HCT116 (cell line): ENCODE measurements around the gene MGA. TPM values are rescaled to one million over a fixed set of nuclear protein-coding genes. Genes with fewer than 3 reads are reported as not detected.

Experiments used
- ATAC-seq: fragments of 200-7000 bp; cut with Tn5 transposase; 2 replicates; pipeline ENCODE4 v1.9.1; 2020; ENCODE audit warnings: mild to moderate bottlenecking, moderate library complexity
- BruUV-seq: library from RNA; stranded (reverse); fragments of 400-500 nt; replicated peaks from 2 replicates; lab custom pipeline; 2021; lab: Mats Ljungman, UMichigan
- CTCF ChIA-PET: fragments of 300-600 bp; sonication (Branson Sonifier 250); formaldehyde crosslinking; loops from one replicate; lab custom pipeline; 2021; ENCODE audit warnings: antibody characterized with exemption; lab: Charles Lee
- POLR2A ChIA-PET: fragments of 300-600, 350-600 bp; sonication (Branson Sonifier 250); formaldehyde crosslinking; loops from one replicate; lab custom pipeline; 2021; ENCODE audit warnings: antibody characterized with exemption; lab: Charles Lee
- RAD21 ChIA-PET, 2 experiments: fragments of 300-600 bp; sonication (Branson Sonifier 250); formaldehyde crosslinking; loops; one replicate each; lab custom pipeline; 2023; ENCODE audit warnings: low total read pairs in 2 of 2; ENCODE audit not compliant: uncharacterized antibody in 2 of 2, unreplicated experiment in 2 of 2, low non-redundant PET in 1 of 2; lab: Charles Lee
- DNase-seq: peaks from one replicate; pipeline ENCODE4 v3.0.0-alpha.2; 2010; ENCODE audit warnings: low read depth, low spot score
- H2AFZ ChIP-seq: fragments of 200-600 bp; shearing (Covaris generic), sonication (generic); 2 replicates; pipeline ENCODE4 v1.6.1; 2017; ENCODE audit warnings: low read depth, mixed run types, mixed read lengths, antibody characterized with exemption, low read length; ENCODE audit not compliant: poor library complexity, severe bottlenecking
- H3K27ac ChIP-seq: 2 replicates; pipeline ENCODE4 v1.5.1; 2012; ENCODE audit warnings: low read depth, low read length
- H3K27me3 ChIP-seq: fragments of 200-600 bp; sonication (generic); 2 replicates; pipeline ENCODE4 v1.6.1; 2016; ENCODE audit warnings: mixed run types, low read length, mixed read lengths; ENCODE audit not compliant: insufficient read depth
- H3K36me3 ChIP-seq, 2 experiments: fragments of 200-500 bp in 1 of 2; fragments of 200-600 bp in 1 of 2; sonication (Bioruptor generic) in 1 of 2; sonication (generic) in 1 of 2; 2 replicates each; pipeline versions ENCODE4 v1.5.1 to v1.6.1; 2014 to 2016; ENCODE audit warnings: low read length in 2 of 2, inconsistent platforms in 1 of 2, mixed read lengths in 1 of 2, mixed run types in 1 of 2; ENCODE audit not compliant: insufficient read depth in 2 of 2, control insufficient read depth in 1 of 2
- H3K4me1 ChIP-seq, 2 experiments: fragments of 200-600 bp in 1 of 2; sonication (generic) in 1 of 2; 2 replicates each; pipeline versions ENCODE4 v1.5.1 to v1.6.1; 2012 to 2017; ENCODE audit warnings: low read length in 2 of 2, inconsistent platforms in 1 of 2, mild to moderate bottlenecking in 1 of 2, mixed read lengths in 1 of 2, mixed run types in 1 of 2, moderate library complexity in 1 of 2; ENCODE audit not compliant: insufficient read depth in 2 of 2, control insufficient read depth in 1 of 2
- H3K4me2 ChIP-seq: fragments of 200-600 bp; sonication (generic); 2 replicates; pipeline ENCODE4 v1.6.1; 2017; ENCODE audit warnings: mixed run types, low read length, mixed read lengths
- H3K4me3 ChIP-seq, 2 experiments: fragments of 200-600 bp in 1 of 2; sonication (generic) in 1 of 2; replicated peaks in 1 of 2; 2 replicates each; pipeline ENCODE4 v1.5.1; 2011 to 2016; ENCODE audit warnings: low read length in 2 of 2, control low read depth in 1 of 2, low read depth in 1 of 2, mild to moderate bottlenecking in 1 of 2, mixed read lengths in 1 of 2, mixed run types in 1 of 2
- H3K79me2 ChIP-seq: fragments of 200-600 bp; sonication (generic); 2 replicates; pipeline ENCODE4 v1.6.1; 2017; ENCODE audit warnings: mild to moderate bottlenecking, mixed run types, low read length, moderate library complexity, mixed read lengths; ENCODE audit not compliant: insufficient read depth
- H3K9ac ChIP-seq: fragments of 200-600 bp; sonication (generic); 2 replicates; pipeline ENCODE4 v1.6.1; 2016; ENCODE audit warnings: low read length, mixed read lengths
- H3K9me2 ChIP-seq: fragments of 200-600 bp; sonication (generic), shearing (Covaris generic); 2 replicates; pipeline ENCODE4 v1.6.1; 2017; ENCODE audit warnings: mixed run types, mild to moderate bottlenecking, moderate library complexity; ENCODE audit not compliant: insufficient read depth
- H3K9me3 ChIP-seq, 2 experiments: fragments of 200-500 bp in 1 of 2; fragments of 200-600 bp in 1 of 2; sonication (Bioruptor generic) in 1 of 2; sonication (generic) in 1 of 2; 2 replicates each; pipeline ENCODE4 v1.6.1; 2014 to 2017; ENCODE audit warnings: low read length in 2 of 2, mixed read lengths in 2 of 2, inconsistent platforms in 1 of 2, low read depth in 1 of 2, mild to moderate bottlenecking in 1 of 2, mixed run types in 1 of 2, moderate library complexity in 1 of 2; ENCODE audit not compliant: control insufficient read depth in 1 of 2, insufficient read depth in 1 of 2
- H4K20me1 ChIP-seq: fragments of 200-600 bp; sonication (generic), shearing (Covaris generic); 2 replicates; pipeline ENCODE4 v1.6.1; 2017; ENCODE audit warnings: mixed run types, mild to moderate bottlenecking, moderate library complexity; ENCODE audit not compliant: insufficient read depth
- ATF3 ChIP-seq: IDR thresholded peaks from 2 replicates; pipeline ENCODE4 v1.6.1; 2012
- CBX3 ChIP-seq: IDR thresholded peaks from 2 replicates; pipeline ENCODE4 v1.6.1; 2012; ENCODE audit warnings: low read depth
- EGR1 ChIP-seq: IDR thresholded peaks from 2 replicates; pipeline ENCODE4 v1.6.1; 2012; ENCODE audit warnings: low read depth
- ELF1 ChIP-seq: IDR thresholded peaks from 2 replicates; pipeline ENCODE4 v1.6.1; 2012; ENCODE audit warnings: low read depth, borderline replicate concordance
- EZH2 ChIP-seq: fragments of 200-600 bp; sonication (generic); IDR thresholded peaks from 2 replicates; pipeline ENCODE4 v1.6.1; 2017; ENCODE audit warnings: antibody characterized with exemption, mixed run types
- EZH2phosphoT487 ChIP-seq: fragments of 200-600 bp; IDR thresholded peaks from 2 replicates; pipeline ENCODE4 v1.6.1; 2018; ENCODE audit warnings: antibody characterized with exemption, borderline replicate concordance
- FOSL1 ChIP-seq: IDR thresholded peaks from 2 replicates; pipeline ENCODE4 v1.6.1; 2012; ENCODE audit warnings: low read depth
- JUND ChIP-seq: IDR thresholded peaks from 2 replicates; pipeline ENCODE4 v1.6.1; 2012
- POLR2A ChIP-seq: IDR thresholded peaks from 2 replicates; pipeline ENCODE4 v1.7.0; 2011; ENCODE audit warnings: borderline replicate concordance; ENCODE audit not compliant: insufficient read depth, insufficient read length; ENCODE audit errors: extremely low read depth
- POLR2AphosphoS5 ChIP-seq: IDR thresholded peaks from 2 replicates; pipeline ENCODE4 v1.6.1; 2011; ENCODE audit warnings: mild to moderate bottlenecking, low read depth, low read length, moderate library complexity
- RAD21 ChIP-seq: IDR thresholded peaks from 2 replicates; pipeline ENCODE4 v1.6.1; 2012; ENCODE audit warnings: low read depth, mild to moderate bottlenecking
- REST ChIP-seq: IDR thresholded peaks from 2 replicates; pipeline ENCODE4 v1.6.1; 2012; ENCODE audit warnings: low read depth
- SP1 ChIP-seq: IDR thresholded peaks from 2 replicates; pipeline ENCODE4 v1.6.1; 2012; ENCODE audit warnings: low read depth
- SRF ChIP-seq: IDR thresholded peaks from 2 replicates; pipeline ENCODE4 v1.6.1; 2012; ENCODE audit warnings: low read depth
- TCF7L2 ChIP-seq: IDR thresholded peaks from 2 replicates; pipeline ENCODE4 v1.7.0; 2011; ENCODE audit warnings: borderline replicate concordance, inconsistent platforms; ENCODE audit not compliant: insufficient read depth, insufficient read length; ENCODE audit errors: extremely low read depth
- ZFX ChIP-seq: fragments of 450-650 bp; IDR thresholded peaks from 2 replicates; pipeline ENCODE4 v1.6.1; 2017
- ZNF274 ChIP-seq: fragments of 200-500 bp; sonication (Bioruptor generic); IDR thresholded peaks from 2 replicates; pipeline ENCODE4 v1.6.1; 2014; ENCODE audit warnings: mild to moderate bottlenecking, low read depth, low read length, inconsistent platforms
- intact Hi-C: fragments of 100-400 bp; cut with micrococcal nuclease; formaldehyde crosslinking; loops from 2 replicates; pipeline ENCODE4 v1.10.0; 2022
- total RNA-seq: library from RNA; stranded (reverse); gene quantifications from one replicate; pipeline ENCODE4 v1.2.1, GENCODE V29; 2021; ENCODE audit not compliant: unreplicated experiment

Gene MGA
- total RNA-seq, 1 experiment from 2014 or later = 28.9 TPM

- BruUV-seq = no TSS peak
- DNase-seq = no peak
- Histone ChIP-seq H3K27ac (no peak overlapping the region), H3K9me3 (no peaks in the 10 kb centered on the region), H3K4me3 (no peak overlapping the region), H3K79me2 (no peaks in the 10 kb centered on the region; the same call in 1 of the 2 replicates), H3K27me3 (no peaks in the 10 kb centered on the region), H2AFZ (no peak overlapping the region), H3K9me2 (no peaks in the 10 kb centered on the region), H3K9ac (no peak overlapping the region), H3K4me1 (peaks cover 25 to 51% of the 10 kb centered on the region in 2 experiments)
- ChIA-PET POLR2A (no interaction called here), RAD21 (no interaction called here), CTCF (interaction anchor here (1.2 kb wide), 1 partner anchor 20 kb away, joined by 3 read pairs; the partner anchor contains the start of gene MAPKBP1)
- no peak for ATAC-seq
- intact Hi-C loops = no loop called here
- TF ChIP-seq SP1 = no peak
- no peak for TF ChIP-seq EZH2phosphoT487
- TF ChIP-seq POLR2AphosphoS5 = no peak
- no peak for TF ChIP-seq ELF1
- TF ChIP-seq POLR2A = no peak
- TF ChIP-seq, all 23 proteins: peak for 0
- Histone ChIP-seq H3K4me2 (no peak overlapping the region), H3K36me3 (no peaks in the 10 kb centered on the region), H4K20me1 (no peaks in the 10 kb centered on the region)
These were observed 133.9 kb downstream of the MGA start for GRCh38 chr15:41794081-41794480.

GRCh38 chr15:41795996-41796856 lies 136.0 kb downstream of the MGA start:
- no TSS peak for BruUV-seq
- ChIA-PET POLR2A (interaction anchor here (0.9 kb wide), 1 partner anchor 9 kb away, joined by 3 read pairs; no protein-coding TSS in a partner anchor), RAD21 (no interaction called here), CTCF (interaction anchor here (1.0 kb wide), 1 partner anchor 22 kb away, joined by 3 read pairs; the partner anchor contains the start of gene MAPKBP1)
- intact Hi-C loops = no loop called here
- DNase-seq (no peak), ATAC-seq (no peak)
- no peak overlapping the region for H3K4me3 ChIP-seq
- no peaks in the 10 kb centered on the region for H3K27me3 ChIP-seq
- H4K20me1 ChIP-seq = no peaks in the 10 kb centered on the region
- H3K9me3 ChIP-seq = no peaks in the 10 kb centered on the region
- H3K27ac ChIP-seq = no peak overlapping the region
- H3K4me1 ChIP-seq = peaks cover 9 to 38% of the 10 kb centered on the region in 2 experiments
- 0 out of 4 replicates have a peak, but pooled peaks cover 0 to 2% of the 10 kb centered on the region in 2 experiments for H3K36me3 ChIP-seq
- no peak overlapping the region for H3K9ac ChIP-seq
- no peaks in the 10 kb centered on the region for H3K79me2 ChIP-seq
- no peaks in the 10 kb centered on the region for H3K9me2 ChIP-seq
- no peak overlapping the region for H3K4me2 ChIP-seq
- H2AFZ ChIP-seq = no peak overlapping the region
- no peak for TF ChIP-seq EGR1
- no peak for TF ChIP-seq CBX3
- TF ChIP-seq RAD21 = no peak
- no peak for TF ChIP-seq REST
- TF ChIP-seq SP1 = no peak
- no peak for TF ChIP-seq JUND
- no peak for TF ChIP-seq ATF3
- no peak for TF ChIP-seq POLR2AphosphoS5
- no peak for TF ChIP-seq TCF7L2
- no peak for TF ChIP-seq FOSL1
- TF ChIP-seq SRF = no peak
- TF ChIP-seq POLR2A = no peak
- TF ChIP-seq ZNF274 = no peak
- no peak for TF ChIP-seq ELF1
- no peak for TF ChIP-seq EZH2
- TF ChIP-seq ZFX = no peak
